Suprapubic skin (tissue), 4 donors: Measurements from ENCODE around the gene ATXN2L. TPM values are rescaled to one million over a fixed set of nuclear protein-coding genes. Genes with fewer than 3 reads are reported as not detected.

Source experiments
- DNase-seq, 2 donors: peaks; one replicate each; pipeline ENCODE4 v3.0.0-alpha.2; 2019; ENCODE audit warnings: low spot score in 2 of 2
- H3K27ac ChIP-seq: fragments of 200-600 bp; sonication (generic); one replicate; pipeline ENCODE4 v1.5.1; 2019
- H3K27me3 ChIP-seq: fragments of 200-600 bp; sonication (generic); one replicate; pipeline ENCODE4 v1.5.1; 2019
- H3K36me3 ChIP-seq: fragments of 200-600 bp; sonication (generic); one replicate; pipeline ENCODE4 v1.5.1; 2019
- H3K4me1 ChIP-seq: fragments of 200-600 bp; sonication (generic); one replicate; pipeline ENCODE4 v1.5.1; 2019
- H3K4me3 ChIP-seq: fragments of 200-600 bp; sonication (generic); one replicate; pipeline ENCODE4 v1.5.1; 2019; ENCODE audit warnings: mild to moderate bottlenecking
- H3K9me3 ChIP-seq: fragments of 200-600 bp; sonication (generic); one replicate; pipeline ENCODE4 v1.5.1; 2019
- EP300 ChIP-seq: sonication (generic); formaldehyde crosslinking; IDR thresholded peaks from one replicate; pipeline ENCODE4 v1.6.1; 2017; ENCODE audit warnings: antibody characterized with exemption
- POLR2A ChIP-seq, 2 donors: fragments of 450-650 bp; IDR thresholded peaks; one replicate each; pipeline ENCODE4 v1.6.1; 2017; ENCODE audit warnings: antibody characterized with exemption in 2 of 2, mild to moderate bottlenecking in 2 of 2, moderate library complexity in 2 of 2
- POLR2AphosphoS5 ChIP-seq, 3 donors: sonication (generic); formaldehyde crosslinking; IDR thresholded peaks; one replicate each; pipeline ENCODE4 v1.6.1; 2017; ENCODE audit warnings: antibody characterized with exemption in 3 of 3
- WGBS: methylation state at CpG from one replicate; pipeline ENCODE4 v1.1.5; 2018; 5-methylcytosine and 5-hydroxymethylcytosine counted together
- total RNA-seq, 4 donors: library from RNA; depleted of rRNA; stranded (reverse); fragments of >200 nt; gene quantifications; one replicate each; pipeline ENCODE4 v1.1.0, GENCODE V29; 2016
- TF ChIP-seq, protein P1 (sequence below), 2 donors: fragments of 200-600 bp in 1 of 2; fragments of 450-650 bp in 1 of 2; sonication (generic) in 1 of 2; IDR thresholded peaks; one replicate each; pipeline ENCODE4 v1.5.1; 2016 to 2019; ENCODE audit warnings: antibody characterized with exemption in 2 of 2, mild to moderate bottlenecking in 1 of 2, moderate library complexity in 1 of 2

ATXN2L gene
- total RNA-seq, 4 donors from 2014 or later = 88.5 to 236 (median 148) TPM

- no peak for DNase-seq
- Histone ChIP-seq H3K36me3 (no peaks in the 10 kb centered on the region), H3K27me3 (peaks cover 18% of the 10 kb centered on the region), H3K27ac (no peak overlapping the region), H3K4me3 (no peak overlapping the region), H3K9me3 (no peaks in the 10 kb centered on the region), H3K4me1 (peaks cover 17% of the 10 kb centered on the region)
- TF ChIP-seq POLR2AphosphoS5 (IDR thresholded peaks at IDR 0.05) (no peak), POLR2A (IDR thresholded peaks at IDR 0.05) (no peak)
- TF ChIP-seq, protein P1, sequence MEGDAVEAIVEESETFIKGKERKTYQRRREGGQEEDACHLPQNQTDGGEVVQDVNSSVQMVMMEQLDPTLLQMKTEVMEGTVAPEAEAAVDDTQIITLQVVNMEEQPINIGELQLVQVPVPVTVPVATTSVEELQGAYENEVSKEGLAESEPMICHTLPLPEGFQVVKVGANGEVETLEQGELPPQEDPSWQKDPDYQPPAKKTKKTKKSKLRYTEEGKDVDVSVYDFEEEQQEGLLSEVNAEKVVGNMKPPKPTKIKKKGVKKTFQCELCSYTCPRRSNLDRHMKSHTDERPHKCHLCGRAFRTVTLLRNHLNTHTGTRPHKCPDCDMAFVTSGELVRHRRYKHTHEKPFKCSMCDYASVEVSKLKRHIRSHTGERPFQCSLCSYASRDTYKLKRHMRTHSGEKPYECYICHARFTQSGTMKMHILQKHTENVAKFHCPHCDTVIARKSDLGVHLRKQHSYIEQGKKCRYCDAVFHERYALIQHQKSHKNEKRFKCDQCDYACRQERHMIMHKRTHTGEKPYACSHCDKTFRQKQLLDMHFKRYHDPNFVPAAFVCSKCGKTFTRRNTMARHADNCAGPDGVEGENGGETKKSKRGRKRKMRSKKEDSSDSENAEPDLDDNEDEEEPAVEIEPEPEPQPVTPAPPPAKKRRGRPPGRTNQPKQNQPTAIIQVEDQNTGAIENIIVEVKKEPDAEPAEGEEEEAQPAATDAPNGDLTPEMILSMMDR (IDR thresholded peaks at IDR 0.05) = no peak
- WGBS = 42% methylated on average over 23 of the region's 24 CpGs
These were observed 59.9 kb downstream of the ATXN2L start for GRCh38 chr16:28882551-28883160.

DNA sequence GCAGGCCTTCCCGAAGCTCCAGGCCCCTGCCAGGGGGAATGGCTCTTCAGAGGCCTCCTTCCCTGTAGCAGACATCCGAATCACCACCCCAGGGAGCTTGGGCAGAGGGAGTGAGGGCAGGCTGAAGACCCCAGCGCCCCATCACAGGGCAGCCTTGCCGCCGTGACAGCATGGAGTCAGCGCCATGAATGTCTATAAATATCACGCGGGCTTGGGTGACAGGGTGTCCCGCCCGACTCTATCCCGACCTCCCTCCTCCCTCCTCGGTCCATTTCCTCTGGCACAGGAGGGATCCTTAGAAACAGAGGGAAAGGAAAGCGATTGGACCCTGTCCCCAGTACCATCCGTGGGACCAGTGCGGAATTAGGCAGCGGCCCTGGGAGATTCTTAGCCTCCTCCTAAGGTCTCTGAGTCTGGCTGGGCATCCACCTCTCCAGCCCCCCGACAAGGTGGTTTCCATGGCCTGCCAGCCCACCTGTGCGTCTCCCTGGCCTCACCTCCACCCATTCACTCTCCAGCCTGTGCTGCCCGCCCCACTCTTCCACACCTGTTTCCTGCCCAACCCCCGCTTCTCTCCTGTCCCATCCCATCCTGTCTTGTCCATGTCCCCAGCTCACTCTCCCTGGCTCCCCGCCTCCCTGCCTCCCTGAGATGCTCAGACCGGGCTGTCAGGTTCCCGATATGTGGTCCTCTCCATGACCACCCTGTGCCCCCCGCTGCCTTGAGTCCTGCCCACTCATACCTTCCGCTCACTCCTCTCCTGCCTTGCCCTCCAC lies 60.6 kb downstream of the ATXN2L start:
- DNase-seq = no peak
- H3K4me1 ChIP-seq = peaks cover 17% of the 10 kb centered on the region
- H3K36me3 ChIP-seq = no peaks in the 10 kb centered on the region
- no peaks in the 10 kb centered on the region for H3K9me3 ChIP-seq
- WGBS = 53% methylated on average over 25 of the region's 25 CpGs
- H3K27me3 ChIP-seq = peaks cover 18% of the 10 kb centered on the region
- no peak overlapping the region for H3K4me3 ChIP-seq
- no peak for TF ChIP-seq POLR2A (IDR thresholded peaks at IDR 0.05)
- TF ChIP-seq EP300 = no peak
- TF ChIP-seq, protein P1 (IDR thresholded peaks at IDR 0.05) = no peak
- no peak for TF ChIP-seq POLR2AphosphoS5 (IDR thresholded peaks at IDR 0.05)
- H3K27ac ChIP-seq = no peak overlapping the region

GRCh38 chr16:28884045-28884444 lies 61.2 kb downstream of the ATXN2L start:
- Histone ChIP-seq H3K4me1 (peaks cover 13% of the 10 kb centered on the region), H3K9me3 (no peaks in the 10 kb centered on the region), H3K36me3 (no peaks in the 10 kb centered on the region), H3K27ac (no peak overlapping the region), H3K27me3 (peaks cover 18% of the 10 kb centered on the region), H3K4me3 (no peak overlapping the region)
- TF ChIP-seq EP300 (no peak), POLR2AphosphoS5 (IDR thresholded peaks at IDR 0.05) (no peak), POLR2A (IDR thresholded peaks at IDR 0.05) (no peak)
- TF ChIP-seq, protein P1 (IDR thresholded peaks at IDR 0.05) = no peak
- no peak for DNase-seq
- 92% methylated on average over 6 of the region's 6 CpGs for WGBS

Other genes with a start within 250 kb of the ATXN2L start
- gene SULT1A2, start 225.9 kb upstream of the ATXN2L start, total RNA-seq = not detected
- 1 to 10 TPM; 1.1 to 9.4 (median 2.6) TPM for gene SULT1A1, start 213.0 kb upstream of the ATXN2L start, total RNA-seq
- 1 to 10 TPM in 2 of 4 donors, not detected in 2; 1.0 to 4.9 TPM for gene NPIPB8, start 184.9 kb upstream of the ATXN2L start, total RNA-seq
- gene EIF3C, start 111.5 kb upstream of the ATXN2L start, total RNA-seq = 100 to 1,000 TPM; 105 to 235 (median 181) TPM
- gene NPIPB9, start 71.2 kb upstream of the ATXN2L start, total RNA-seq = 1 to 10 TPM; 3.3 to 9.5 (median 6.1) TPM
- 100 to 1,000 TPM in 3 of 4 donors, 10 to 100 TPM in 1; 83.0 to 121 (median 107) TPM for gene TUFM, start 23.3 kb downstream of the ATXN2L start, total RNA-seq
- gene SH2B1, start 40.8 kb downstream of the ATXN2L start, total RNA-seq = 10 to 100 TPM; 27.9 to 47.9 (median 37.3) TPM
- gene ATP2A1, start 55.5 kb downstream of the ATXN2L start, total RNA-seq = under 1 TPM in 2 of 4 donors, not detected in 2; 0.34 to 0.72 TPM
- gene RABEP2, start 102.2 kb downstream of the ATXN2L start, total RNA-seq = 100 to 1,000 TPM in 1 of 4 donors, 10 to 100 TPM in 3; 66.7 to 108 (median 81.5) TPM
- gene CD19, start 109.0 kb downstream of the ATXN2L start, total RNA-seq = 1 to 10 TPM in 1 of 4 donors, under 1 TPM in 1, not detected in 2; 0.47 to 2.0 TPM
- gene NFATC2IP, start 127.9 kb downstream of the ATXN2L start, total RNA-seq = 10 to 100 TPM; 26.4 to 65.3 (median 35.1) TPM
- gene SPNS1, start 151.8 kb downstream of the ATXN2L start, total RNA-seq = 10 to 100 TPM; 26.0 to 42.8 (median 32.7) TPM
- 10 to 100 TPM in 2 of 4 donors, 1 to 10 TPM in 2; 1.3 to 17.9 (median 9.9) TPM for gene LAT, start 162.1 kb downstream of the ATXN2L start, total RNA-seq